Hepatocyte (in vitro differentiated cells): ENCODE data around the gene FBXO39. TPM values are rescaled to one million over a fixed set of nuclear protein-coding genes. Genes with fewer than 3 reads are reported as not detected.

Experiments used
- DNase-seq: peaks from one replicate; pipeline ENCODE4 v3.0.0-alpha.2; 2016; ENCODE audit warnings: low spot score
- H2AFZ ChIP-seq: fragments of 200-600 bp; sonication (generic); 2 replicates; pipeline ENCODE4 v1.6.0; 2016; ENCODE audit warnings: antibody characterized with exemption, mild to moderate bottlenecking
- H3K27ac ChIP-seq: fragments of 200-600 bp; sonication (generic); 2 replicates; pipeline ENCODE4 v1.5.1; 2016; ENCODE audit warnings: mild to moderate bottlenecking
- H3K27me3 ChIP-seq: fragments of 200-600 bp; sonication (generic); 2 replicates; pipeline ENCODE4 v1.6.1; 2016
- H3K36me3 ChIP-seq: fragments of 200-600 bp; sonication (generic); replicated peaks from 2 replicates; pipeline ENCODE4 v1.5.1; 2016; ENCODE audit warnings: low read depth; ENCODE audit not compliant: insufficient read depth
- H3K4me1 ChIP-seq: fragments of 200-600 bp; sonication (generic); 2 replicates; pipeline ENCODE4 v1.5.1; 2016; ENCODE audit warnings: mild to moderate bottlenecking, moderate library complexity; ENCODE audit not compliant: insufficient read depth
- H3K4me2 ChIP-seq: fragments of 200-600 bp; sonication (generic); 2 replicates; pipeline ENCODE4 v1.6.0; 2016
- H3K4me3 ChIP-seq: fragments of 200-600 bp; sonication (generic); 2 replicates; pipeline ENCODE4 v1.5.1; 2016; ENCODE audit warnings: mild to moderate bottlenecking
- H3K79me2 ChIP-seq: fragments of 200-600 bp; sonication (generic); 2 replicates; pipeline ENCODE4 v1.6.0; 2017; ENCODE audit warnings: mild to moderate bottlenecking
- H3K9me2 ChIP-seq: fragments of 200-600 bp; sonication (generic); replicated peaks from 2 replicates; pipeline ENCODE4 v1.6.0; 2017; ENCODE audit warnings: mild to moderate bottlenecking; ENCODE audit not compliant: insufficient read depth
- H3K9me3 ChIP-seq: fragments of 200-600 bp; sonication (generic); 2 replicates; pipeline ENCODE4 v1.5.1; 2016; ENCODE audit warnings: low read depth, mild to moderate bottlenecking
- H4K20me1 ChIP-seq: fragments of 200-600 bp; sonication (generic); 2 replicates; pipeline ENCODE4 v1.6.0; 2016; ENCODE audit warnings: mild to moderate bottlenecking; ENCODE audit not compliant: insufficient read depth, poor library complexity, severe bottlenecking
- CTCF ChIP-seq: fragments of 200-600 bp; sonication (generic); IDR thresholded peaks from 2 replicates; pipeline ENCODE4 v1.5.1; 2016; ENCODE audit warnings: antibody characterized with exemption, mild to moderate bottlenecking; ENCODE audit not compliant: poor library complexity
- EZH2 ChIP-seq: fragments of 200-600 bp; sonication (generic); IDR thresholded peaks from 2 replicates; pipeline ENCODE4 v1.6.1; 2016; ENCODE audit warnings: antibody characterized with exemption, mild to moderate bottlenecking, borderline replicate concordance
- EZH2phosphoT487 ChIP-seq: fragments of 200-600 bp; sonication (generic); IDR thresholded peaks from one replicate; pipeline ENCODE4 v1.6.1; 2018; ENCODE audit warnings: antibody characterized with exemption, mild to moderate bottlenecking, low read depth, moderate library complexity; ENCODE audit not compliant: unreplicated experiment, severe bottlenecking
- WGBS: methylation state at CpG from one replicate; pipeline ENCODE4 v1.1.6; 2016; ENCODE audit warnings: low lambda C conversion rate; ENCODE audit errors: missing lambda C conversion rate; 5-methylcytosine and 5-hydroxymethylcytosine counted together
- polyA plus RNA-seq: library from polyadenylated mRNA; unstranded; fragments of >200 nt; fragmentation: Nextera tagmentation; extraction: Ambion mirVana; gene quantifications from 2 replicates; pipeline ENCODE4 v1.2.1, GENCODE V29; 2016
- total RNA-seq: library from RNA; depleted of rRNA; stranded (reverse); fragments of >200 nt; gene quantifications from 2 replicates; pipeline ENCODE4 v1.2.3, GENCODE V29; 2014

Gene FBXO39
- total and polyA plus RNA-seq, 2 experiments from 2014 or later = not detected

- Histone ChIP-seq H3K27ac (no peak overlapping the region), H3K27me3 (no peaks in the 10 kb centered on the region), H3K9me3 (no peaks in the 10 kb centered on the region), H4K20me1 (no peaks in the 10 kb centered on the region), H3K4me3 (no peak overlapping the region), H3K9me2 (no peaks in the 10 kb centered on the region), H3K4me2 (no peak overlapping the region), H3K36me3 (no peaks in the 10 kb centered on the region), H3K79me2 (no peaks in the 10 kb centered on the region), H3K4me1 (no peaks in the 10 kb centered on the region), H2AFZ (no peak overlapping the region)
- TF ChIP-seq CTCF (no peak), EZH2 (no peak), EZH2phosphoT487 (no peak)
- no peak for DNase-seq
- 83% methylated on average over 3 of the region's 3 CpGs for WGBS
Observed at GRCh38 chr17:6818938-6819337, 42.9 kb downstream of the FBXO39 start.

DNA sequence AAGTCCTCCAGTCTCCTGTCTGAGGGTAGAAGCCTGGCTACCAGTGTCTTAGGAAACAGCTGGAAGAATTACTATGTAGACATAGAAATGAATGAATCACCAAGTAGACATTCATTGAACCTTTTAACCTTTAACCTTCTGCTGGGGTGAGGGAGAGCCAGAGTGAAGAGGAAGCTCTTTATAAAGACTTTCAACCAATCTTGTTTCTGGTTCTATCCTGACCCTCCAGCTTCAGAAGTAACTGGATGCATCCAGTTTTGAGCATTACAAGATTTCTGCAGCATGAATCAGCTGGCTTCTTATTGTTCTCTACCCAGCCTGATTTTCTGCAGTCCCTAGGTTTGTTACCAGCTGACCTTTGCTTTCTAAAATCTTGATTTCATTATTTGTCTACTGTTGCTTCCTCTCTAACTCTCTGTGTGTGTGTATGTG, 47.0 kb downstream of the FBXO39 start:
- no peaks in the 10 kb centered on the region for H3K36me3 ChIP-seq
- no peaks in the 10 kb centered on the region for H3K9me3 ChIP-seq
- H3K27me3 ChIP-seq = no peaks in the 10 kb centered on the region
- H3K9me2 ChIP-seq = no peaks in the 10 kb centered on the region
- H2AFZ ChIP-seq = no peak overlapping the region
- H3K4me3 ChIP-seq = no peak overlapping the region
- H3K4me1 ChIP-seq = no peaks in the 10 kb centered on the region
- DNase-seq = peak; percentile 26
- no peaks in the 10 kb centered on the region for H4K20me1 ChIP-seq
- H3K4me2 ChIP-seq = no peak overlapping the region
- TF ChIP-seq CTCF (no peak), EZH2 (no peak), EZH2phosphoT487 (no peak)
- H3K79me2 ChIP-seq = no peaks in the 10 kb centered on the region
- peak overlapping the region; percentile 17 for H3K27ac ChIP-seq

DNA sequence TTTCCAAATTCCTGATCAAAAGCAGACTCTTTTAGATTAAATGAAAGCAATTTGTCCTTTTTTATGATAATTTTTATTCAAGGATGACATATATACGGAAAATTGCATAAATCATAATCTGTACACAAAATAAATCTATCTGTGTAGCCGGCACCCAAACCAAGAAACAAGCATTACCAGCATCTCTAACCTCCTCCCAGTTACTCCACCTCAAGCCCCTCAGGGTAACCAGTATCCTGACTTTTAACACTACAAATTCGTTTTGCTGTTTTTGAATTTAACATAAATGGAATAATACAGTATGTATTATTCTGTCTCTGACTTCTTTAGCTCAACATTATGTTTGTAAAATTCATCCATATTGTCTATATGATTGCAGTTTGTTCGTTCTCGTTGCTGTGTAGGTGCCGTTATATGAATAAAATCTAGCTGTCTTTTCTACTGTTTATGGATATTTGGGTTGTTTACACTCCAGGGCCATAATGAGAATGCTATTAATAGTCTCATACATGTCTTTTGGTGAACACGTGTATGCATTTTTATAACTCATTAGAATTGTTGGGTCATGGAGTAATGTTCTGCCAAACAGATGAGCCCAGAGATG, 54.5 kb downstream of the FBXO39 start:
- 68% methylated on average over 7 of the region's 7 CpGs for WGBS
- Histone ChIP-seq H3K36me3 (no peaks in the 10 kb centered on the region), H3K4me3 (no peak overlapping the region), H2AFZ (no peak overlapping the region), H3K27ac (no peak overlapping the region), H3K4me2 (no peak overlapping the region), H3K27me3 (peaks cover 60% of the 10 kb centered on the region), H3K9me3 (no peaks in the 10 kb centered on the region), H3K4me1 (no peaks in the 10 kb centered on the region), H3K79me2 (no peaks in the 10 kb centered on the region), H4K20me1 (no peaks in the 10 kb centered on the region), H3K9me2 (no peaks in the 10 kb centered on the region)
- DNase-seq = no peak
- no peak for TF ChIP-seq EZH2phosphoT487
- TF ChIP-seq EZH2 = no peak
- no peak for TF ChIP-seq CTCF
